HG02885 (cell line): ENCODE measurements around the gene ZFHX3.

Experiments used
- ATAC-seq: cut with Tn5 transposase; IDR thresholded peaks from one replicate; pipeline ENCODE4 v1.9.1; 2021; ENCODE audit warnings: mild to moderate bottlenecking; ENCODE audit not compliant: unreplicated experiment, poor library complexity

Gene ZFHX3

GRCh38 chr16:72921620-72922019, 126.3 kb downstream of the ZFHX3 start:
- no peak for ATAC-seq

- ATAC-seq, result no peak
Observed at GRCh38 chr16:72921106-72921505, 126.8 kb downstream of the ZFHX3 start.

- no peak for ATAC-seq
Observed at GRCh38 chr16:72917051-72917450, 130.9 kb downstream of the ZFHX3 start.

GRCh38 chr16:72915331-72915730, 132.6 kb downstream of the ZFHX3 start:
- ATAC-seq, result no peak

GRCh38 chr16:72913551-72913950, 134.4 kb downstream of the ZFHX3 start:
- no peak for ATAC-seq

GRCh38 chr16:72911971-72912370, 136.0 kb downstream of the ZFHX3 start:
- no peak for ATAC-seq

- no peak for ATAC-seq
Observed at GRCh38 chr16:72910875-72911274, 137.1 kb downstream of the ZFHX3 start.

- no peak for ATAC-seq
Observed at GRCh38 chr16:72910381-72910780, 137.5 kb downstream of the ZFHX3 start.

GRCh38 chr16:72909196-72909595, 138.7 kb downstream of the ZFHX3 start:
- ATAC-seq, result no peak

GRCh38 chr16:72908362-72909167, 139.4 kb downstream of the ZFHX3 start:
- ATAC-seq, result no peak

GRCh38 chr16:72905581-72905980, 142.3 kb downstream of the ZFHX3 start:
- no peak for ATAC-seq

GRCh38 chr16:72903176-72903575, 144.8 kb downstream of the ZFHX3 start:
- ATAC-seq, result no peak

- no peak for ATAC-seq
Observed at GRCh38 chr16:72902206-72902605, 145.7 kb downstream of the ZFHX3 start.

GRCh38 chr16:72901000-72901627, 146.8 kb downstream of the ZFHX3 start:
- ATAC-seq, result no peak

- ATAC-seq, result no peak
Observed at GRCh38 chr16:72898216-72898825, 149.6 kb downstream of the ZFHX3 start.

GRCh38 chr16:72897707-72898106, 150.2 kb downstream of the ZFHX3 start:
- no peak for ATAC-seq

- ATAC-seq, result no peak
Observed at GRCh38 chr16:72896485-72897118, 151.3 kb downstream of the ZFHX3 start.

- ATAC-seq, result no peak
Observed at GRCh38 chr16:72895951-72896350, 152.0 kb downstream of the ZFHX3 start.

- ATAC-seq, result no peak
Observed at GRCh38 chr16:72894293-72895151, 153.4 kb downstream of the ZFHX3 start.
